HepG2 (cell line): Measurements from ENCODE around the gene PDILT. TPM values are rescaled to one million over a fixed set of nuclear protein-coding genes. Genes with fewer than 3 reads are reported as not detected.

Source experiments
- CC2D1A ChIP-seq: sonication (generic); formaldehyde crosslinking; IDR thresholded peaks from 2 replicates; pipeline ENCODE4 v1.8.1; 2023; ENCODE audit warnings: mild to moderate bottlenecking, missing genetic modification reagents
- CHCHD3 ChIP-seq: sonication (generic); formaldehyde crosslinking; IDR thresholded peaks from 2 replicates; pipeline ENCODE4 v1.8.0; 2022; ENCODE audit warnings: mild to moderate bottlenecking, missing genetic modification reagents, moderate library complexity
- DMAP1 ChIP-seq: IDR thresholded peaks from 2 replicates; pipeline ENCODE4 v1.6.1; 2016
- JUNB ChIP-seq: sonication (generic); formaldehyde crosslinking; IDR thresholded peaks from 2 replicates; pipeline ENCODE4 v1.8.0; 2022; ENCODE audit warnings: missing genetic modification reagents, mild to moderate bottlenecking, borderline replicate concordance
- MZF1 ChIP-seq: sonication (generic); formaldehyde crosslinking; IDR thresholded peaks from 2 replicates; pipeline ENCODE4 v1.8.1; 2023; ENCODE audit warnings: mild to moderate bottlenecking, missing genetic modification reagents, borderline replicate concordance
- PAWR ChIP-seq: sonication (generic); formaldehyde crosslinking; IDR thresholded peaks from 2 replicates; pipeline ENCODE4 v1.4.0; 2020; ENCODE audit warnings: missing genetic modification reagents, mild to moderate bottlenecking, borderline replicate concordance
- TEAD3 ChIP-seq: optimal IDR thresholded peaks from 2 replicates; pipeline ENCODE3; 2016; ENCODE audit warnings: borderline replicate concordance
- WIZ ChIP-seq: sonication (generic); formaldehyde crosslinking; IDR thresholded peaks from 2 replicates; pipeline ENCODE4 v1.5.1; 2020; ENCODE audit warnings: mild to moderate bottlenecking, missing genetic modification reagents
- ZBTB7A ChIP-seq: sonication (generic); formaldehyde crosslinking; IDR thresholded peaks from 2 replicates; pipeline ENCODE4 v1.8.0; 2022; ENCODE audit warnings: mild to moderate bottlenecking, missing genetic modification reagents
- ZNF138 ChIP-seq: sonication (generic); formaldehyde crosslinking; IDR thresholded peaks from 2 replicates; pipeline ENCODE4 v1.5.0; 2020; ENCODE audit warnings: mild to moderate bottlenecking, low read depth, missing genetic modification reagents
- ZNF510 ChIP-seq: sonication (generic); formaldehyde crosslinking; IDR thresholded peaks from 2 replicates; pipeline ENCODE4 v1.4.0; 2020; ENCODE audit warnings: low read depth, mild to moderate bottlenecking, missing genetic modification reagents
- ZNF781 ChIP-seq: sonication (generic); formaldehyde crosslinking; IDR thresholded peaks from 2 replicates; pipeline ENCODE4 v1.5.1; 2020; ENCODE audit warnings: borderline replicate concordance, mild to moderate bottlenecking, missing genetic modification reagents; ENCODE audit errors: not compliant biosample characterization
- polyA plus RNA-seq, 8 experiments: library from polyadenylated mRNA; depleted of rRNA in 3 of 8; stranded (reverse) in 7 of 8; unstranded in 1 of 8; fragments of >200 nt; fragmentation: Illumina TruSeq in 4 of 8; extraction: Trizol in 4 of 8; gene quantifications; 2 replicates each; pipeline versions ENCODE4 v1.2.1 to v1.2.3, GENCODE V29; 2011 to 2016; ENCODE audit warnings: low read depth in 4 of 8, missing spikeins in 1 of 8, mixed read lengths in 1 of 8; ENCODE audit not compliant: insufficient read depth in 1 of 8
- total RNA-seq, 5 experiments: library from RNA; depleted of rRNA; stranded (reverse); fragments of >200 nt; fragmentation: Illumina TruSeq; extraction: Trizol; gene quantifications; 2 replicates each; pipeline ENCODE4 v1.2.3, GENCODE V29; 2016; ENCODE audit warnings: low read depth in 1 of 5
- TF ChIP-seq, protein P1 (sequence below): sonication (generic); formaldehyde crosslinking; IDR thresholded peaks from 2 replicates; pipeline ENCODE4 v1.4.0; 2020; ENCODE audit warnings: missing genetic modification reagents
- TF ChIP-seq, protein P2 (sequence below): sonication (generic); formaldehyde crosslinking; IDR thresholded peaks from 2 replicates; pipeline ENCODE4 v1.4.0; 2020; ENCODE audit warnings: missing genetic modification reagents, mild to moderate bottlenecking, borderline replicate concordance
- TF ChIP-seq, protein P3 (sequence below): sonication (generic); formaldehyde crosslinking; IDR thresholded peaks from 2 replicates; pipeline ENCODE4 v1.5.0; 2020; ENCODE audit warnings: mild to moderate bottlenecking, missing genetic modification reagents
- TF ChIP-seq, protein P4 (sequence below): sonication (generic); formaldehyde crosslinking; IDR thresholded peaks from 2 replicates; pipeline ENCODE4 v1.4.0; 2020; ENCODE audit warnings: missing genetic modification reagents, borderline replicate concordance
- TF ChIP-seq, protein P5 (sequence below): IDR thresholded peaks from 2 replicates; pipeline ENCODE4 v1.6.1; 2012; ENCODE audit warnings: inconsistent platforms

Gene PDILT
- total and polyA plus RNA-seq, 2 of the 13 experiments (the other 11 are each of a cell fraction or from before 2014, with no cell fraction given): not detected

DNA sequence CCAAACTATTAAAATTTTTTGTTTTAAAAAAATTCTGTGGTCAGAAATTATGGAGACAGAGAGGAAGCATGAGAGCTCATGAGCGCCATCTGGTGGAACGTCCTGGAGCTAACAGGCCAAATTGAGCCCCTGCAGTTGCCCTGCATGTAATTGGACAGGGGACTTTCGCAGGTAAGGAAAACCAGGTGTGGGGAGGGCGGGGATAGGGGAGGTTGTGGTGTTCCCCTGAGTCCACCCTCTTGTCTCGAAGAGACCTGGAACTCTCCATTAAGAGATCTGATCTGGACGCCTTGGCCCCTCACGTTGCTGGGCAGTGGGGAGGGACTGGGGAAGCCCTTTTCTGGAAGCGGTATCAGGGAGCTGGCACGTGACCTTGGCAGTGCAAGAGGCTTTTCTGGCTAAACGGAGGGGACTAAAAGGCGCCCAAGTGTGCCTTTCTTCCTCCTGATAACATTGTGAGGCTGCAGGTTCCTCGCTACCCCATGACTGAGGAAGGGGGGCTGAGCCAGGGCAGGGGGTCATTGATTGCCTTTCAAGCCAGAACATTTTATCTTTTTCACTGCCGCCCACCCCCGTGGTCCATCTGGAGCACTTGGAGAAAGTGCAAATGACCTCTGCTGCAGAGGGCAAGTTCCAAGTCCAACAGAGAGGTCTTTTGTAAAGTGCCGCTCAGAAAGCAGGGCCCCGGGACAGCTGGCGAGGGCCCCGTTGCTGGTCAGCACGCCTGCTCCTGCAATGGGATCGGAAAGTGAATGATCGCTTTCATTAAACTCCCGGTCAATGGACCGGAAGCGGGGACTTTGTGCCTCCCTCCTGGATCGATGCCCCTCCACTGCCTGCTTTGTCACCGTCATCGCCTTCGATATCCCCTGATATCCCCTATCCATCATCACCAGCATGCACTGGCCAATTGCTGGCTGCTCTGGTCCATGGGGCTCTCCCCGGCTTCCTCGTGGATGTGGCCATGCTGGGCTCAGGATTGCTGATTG lies 18.4 kb downstream of the PDILT start (continued):
- TF ChIP-seq, protein P1, sequence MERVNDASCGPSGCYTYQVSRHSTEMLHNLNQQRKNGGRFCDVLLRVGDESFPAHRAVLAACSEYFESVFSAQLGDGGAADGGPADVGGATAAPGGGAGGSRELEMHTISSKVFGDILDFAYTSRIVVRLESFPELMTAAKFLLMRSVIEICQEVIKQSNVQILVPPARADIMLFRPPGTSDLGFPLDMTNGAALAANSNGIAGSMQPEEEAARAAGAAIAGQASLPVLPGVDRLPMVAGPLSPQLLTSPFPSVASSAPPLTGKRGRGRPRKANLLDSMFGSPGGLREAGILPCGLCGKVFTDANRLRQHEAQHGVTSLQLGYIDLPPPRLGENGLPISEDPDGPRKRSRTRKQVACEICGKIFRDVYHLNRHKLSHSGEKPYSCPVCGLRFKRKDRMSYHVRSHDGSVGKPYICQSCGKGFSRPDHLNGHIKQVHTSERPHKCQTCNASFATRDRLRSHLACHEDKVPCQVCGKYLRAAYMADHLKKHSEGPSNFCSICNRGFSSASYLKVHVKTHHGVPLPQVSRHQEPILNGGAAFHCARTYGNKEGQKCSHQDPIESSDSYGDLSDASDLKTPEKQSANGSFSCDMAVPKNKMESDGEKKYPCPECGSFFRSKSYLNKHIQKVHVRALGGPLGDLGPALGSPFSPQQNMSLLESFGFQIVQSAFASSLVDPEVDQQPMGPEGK (CRISPR knock-in tag): peak; percentile 68
- TF ChIP-seq WIZ (CRISPR knock-in tag): no peak
- 0 out of 2 replicates have a peak, but pooled peaks have one; percentile 17 for TF ChIP-seq CHCHD3 (CRISPR knock-in tag)
- TF ChIP-seq, protein P2, sequence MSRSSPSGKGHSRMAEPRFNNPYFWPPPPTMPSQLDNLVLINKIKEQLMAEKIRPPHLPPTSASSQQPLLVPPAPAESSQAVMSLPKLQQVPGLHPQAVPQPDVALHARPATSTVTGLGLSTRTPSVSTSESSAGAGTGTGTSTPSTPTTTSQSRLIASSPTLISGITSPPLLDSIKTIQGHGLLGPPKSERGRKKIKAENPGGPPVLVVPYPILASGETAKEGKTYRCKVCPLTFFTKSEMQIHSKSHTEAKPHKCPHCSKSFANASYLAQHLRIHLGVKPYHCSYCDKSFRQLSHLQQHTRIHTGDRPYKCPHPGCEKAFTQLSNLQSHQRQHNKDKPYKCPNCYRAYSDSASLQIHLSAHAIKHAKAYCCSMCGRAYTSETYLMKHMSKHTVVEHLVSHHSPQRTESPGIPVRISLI (CRISPR knock-in tag): no peak; the same call in 1 of the 2 replicates
- TF ChIP-seq JUNB: no peak
- TF ChIP-seq MZF1 (CRISPR knock-in tag): peak; percentile 91; the same call in 1 of the 2 replicates
- no peak for TF ChIP-seq ZNF138 (CRISPR knock-in tag)
- TF ChIP-seq, protein P3, sequence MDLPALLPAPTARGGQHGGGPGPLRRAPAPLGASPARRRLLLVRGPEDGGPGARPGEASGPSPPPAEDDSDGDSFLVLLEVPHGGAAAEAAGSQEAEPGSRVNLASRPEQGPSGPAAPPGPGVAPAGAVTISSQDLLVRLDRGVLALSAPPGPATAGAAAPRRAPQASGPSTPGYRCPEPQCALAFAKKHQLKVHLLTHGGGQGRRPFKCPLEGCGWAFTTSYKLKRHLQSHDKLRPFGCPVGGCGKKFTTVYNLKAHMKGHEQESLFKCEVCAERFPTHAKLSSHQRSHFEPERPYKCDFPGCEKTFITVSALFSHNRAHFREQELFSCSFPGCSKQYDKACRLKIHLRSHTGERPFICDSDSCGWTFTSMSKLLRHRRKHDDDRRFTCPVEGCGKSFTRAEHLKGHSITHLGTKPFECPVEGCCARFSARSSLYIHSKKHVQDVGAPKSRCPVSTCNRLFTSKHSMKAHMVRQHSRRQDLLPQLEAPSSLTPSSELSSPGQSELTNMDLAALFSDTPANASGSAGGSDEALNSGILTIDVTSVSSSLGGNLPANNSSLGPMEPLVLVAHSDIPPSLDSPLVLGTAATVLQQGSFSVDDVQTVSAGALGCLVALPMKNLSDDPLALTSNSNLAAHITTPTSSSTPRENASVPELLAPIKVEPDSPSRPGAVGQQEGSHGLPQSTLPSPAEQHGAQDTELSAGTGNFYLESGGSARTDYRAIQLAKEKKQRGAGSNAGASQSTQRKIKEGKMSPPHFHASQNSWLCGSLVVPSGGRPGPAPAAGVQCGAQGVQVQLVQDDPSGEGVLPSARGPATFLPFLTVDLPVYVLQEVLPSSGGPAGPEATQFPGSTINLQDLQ (CRISPR knock-in tag): no peak
- 0 out of 2 replicates have a peak, but pooled peaks have one; percentile 20 for TF ChIP-seq DMAP1 (CRISPR knock-in tag)
- TF ChIP-seq ZNF510 (CRISPR knock-in tag): no peak; the same call in 1 of the 2 replicates
- TF ChIP-seq, protein P4, sequence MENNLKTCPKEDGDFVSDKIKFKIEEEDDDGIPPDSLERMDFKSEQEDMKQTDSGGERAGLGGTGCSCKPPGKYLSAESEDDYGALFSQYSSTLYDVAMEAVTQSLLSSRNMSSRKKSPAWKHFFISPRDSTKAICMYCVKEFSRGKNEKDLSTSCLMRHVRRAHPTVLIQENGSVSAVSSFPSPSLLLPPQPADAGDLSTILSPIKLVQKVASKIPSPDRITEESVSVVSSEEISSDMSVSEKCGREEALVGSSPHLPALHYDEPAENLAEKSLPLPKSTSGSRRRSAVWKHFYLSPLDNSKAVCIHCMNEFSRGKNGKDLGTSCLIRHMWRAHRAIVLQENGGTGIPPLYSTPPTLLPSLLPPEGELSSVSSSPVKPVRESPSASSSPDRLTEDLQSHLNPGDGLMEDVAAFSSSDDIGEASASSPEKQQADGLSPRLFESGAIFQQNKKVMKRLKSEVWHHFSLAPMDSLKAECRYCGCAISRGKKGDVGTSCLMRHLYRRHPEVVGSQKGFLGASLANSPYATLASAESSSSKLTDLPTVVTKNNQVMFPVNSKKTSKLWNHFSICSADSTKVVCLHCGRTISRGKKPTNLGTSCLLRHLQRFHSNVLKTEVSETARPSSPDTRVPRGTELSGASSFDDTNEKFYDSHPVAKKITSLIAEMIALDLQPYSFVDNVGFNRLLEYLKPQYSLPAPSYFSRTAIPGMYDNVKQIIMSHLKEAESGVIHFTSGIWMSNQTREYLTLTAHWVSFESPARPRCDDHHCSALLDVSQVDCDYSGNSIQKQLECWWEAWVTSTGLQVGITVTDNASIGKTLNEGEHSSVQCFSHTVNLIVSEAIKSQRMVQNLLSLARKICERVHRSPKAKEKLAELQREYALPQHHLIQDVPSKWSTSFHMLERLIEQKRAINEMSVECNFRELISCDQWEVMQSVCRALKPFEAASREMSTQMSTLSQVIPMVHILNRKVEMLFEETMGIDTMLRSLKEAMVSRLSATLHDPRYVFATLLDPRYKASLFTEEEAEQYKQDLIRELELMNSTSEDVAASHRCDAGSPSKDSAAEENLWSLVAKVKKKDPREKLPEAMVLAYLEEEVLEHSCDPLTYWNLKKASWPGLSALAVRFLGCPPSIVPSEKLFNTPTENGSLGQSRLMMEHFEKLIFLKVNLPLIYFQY (CRISPR knock-in tag): no peak
- no peak for TF ChIP-seq CC2D1A
- TF ChIP-seq, protein P5, sequence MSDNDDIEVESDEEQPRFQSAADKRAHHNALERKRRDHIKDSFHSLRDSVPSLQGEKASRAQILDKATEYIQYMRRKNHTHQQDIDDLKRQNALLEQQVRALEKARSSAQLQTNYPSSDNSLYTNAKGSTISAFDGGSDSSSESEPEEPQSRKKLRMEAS: peak; percentile 56; the same call in 1 of the 2 replicates
- peak; percentile 27 for TF ChIP-seq TEAD3 (CRISPR knock-in tag)
- TF ChIP-seq PAWR (CRISPR knock-in tag): 0 out of 2 replicates have a peak, but pooled peaks have one; percentile 19
- peak; percentile 95 for TF ChIP-seq ZNF781 (CRISPR knock-in tag)
- peak; percentile 83; the same call in 1 of the 2 replicates for TF ChIP-seq ZBTB7A (CRISPR knock-in tag)
